Caco-2 (cell line): Measurements from ENCODE around the gene ZNF888. TPM values are rescaled to one million over a fixed set of nuclear protein-coding genes. Genes with fewer than 3 reads are reported as not detected.
A peak's percentile ranks its signal among the peaks of the same experiment; 100 is the strongest.

Source experiments
- BruUV-seq: library from RNA; stranded (reverse); fragments of 400-500 nt; replicated peaks from 2 replicates; lab custom pipeline; 2021; lab: Mats Ljungman, UMichigan
- CTCF ChIA-PET: fragments of 300-600 bp; sonication (Branson Sonifier 250); formaldehyde crosslinking; loops from one replicate; lab custom pipeline; 2022; ENCODE audit warnings: antibody characterized with exemption; lab: Charles Lee
- POLR2A ChIA-PET: fragments of 300-600 bp; sonication (Branson Sonifier 250); formaldehyde crosslinking; loops from one replicate; lab custom pipeline; 2022; ENCODE audit warnings: antibody characterized with exemption; lab: Charles Lee
- DNase-seq, 2 experiments: peaks; one replicate each; pipeline versions ENCODE4 v3.0.0 to v3.0.0-alpha.2; 2020 to 2022
- H3K27me3 ChIP-seq: replicated peaks from 2 replicates; pipeline ENCODE4 v1.6.0; 2011; ENCODE audit warnings: low read length; ENCODE audit not compliant: control insufficient read depth, insufficient read depth
- H3K36me3 ChIP-seq: 2 replicates; pipeline ENCODE4 v1.5.1; 2011; ENCODE audit warnings: low read length; ENCODE audit not compliant: control insufficient read depth, insufficient read depth
- H3K4me1 ChIP-seq: fragments of 250-450 bp; sonication (Bioruptor Pico); 2 replicates; pipeline ENCODE4 v1.5.1; 2020; ENCODE audit warnings: mild to moderate bottlenecking
- H3K4me3 ChIP-seq: 2 replicates; pipeline ENCODE4 v1.5.1; 2011; ENCODE audit warnings: low read depth, mild to moderate bottlenecking, control low read depth, low read length
- H3K9me3 ChIP-seq: fragments of 250-450 bp; sonication (Bioruptor Pico); 2 replicates; pipeline ENCODE4 v1.5.1; 2020; ENCODE audit warnings: mild to moderate bottlenecking, moderate library complexity
- H3K27ac Mint-ChIP-seq: one replicate; pipeline ENCODE4 v1.8.0; 2022; ENCODE audit warnings: mixed read lengths; ENCODE audit not compliant: unreplicated experiment
- H3K27me3 Mint-ChIP-seq: one replicate; pipeline ENCODE4 v1.8.0; 2022; ENCODE audit warnings: mixed read lengths; ENCODE audit not compliant: insufficient read depth, unreplicated experiment
- H3K36me3 Mint-ChIP-seq: one replicate; pipeline ENCODE4 v1.8.0; 2022; ENCODE audit warnings: mild to moderate bottlenecking, mixed read lengths; ENCODE audit not compliant: insufficient read depth, unreplicated experiment
- H3K4me1 Mint-ChIP-seq: one replicate; pipeline ENCODE4 v1.8.0; 2022; ENCODE audit warnings: low read depth, mixed read lengths; ENCODE audit not compliant: unreplicated experiment
- H3K4me3 Mint-ChIP-seq: one replicate; pipeline ENCODE4 v1.8.0; 2022; ENCODE audit warnings: mild to moderate bottlenecking, moderate library complexity, mixed read lengths; ENCODE audit not compliant: unreplicated experiment
- H3K9me3 Mint-ChIP-seq: one replicate; pipeline ENCODE4 v1.8.0; 2022; ENCODE audit warnings: mixed read lengths; ENCODE audit not compliant: unreplicated experiment
- CTCF ChIP-seq, 2 experiments: fragments of 200-600 bp in 1 of 2; IDR thresholded peaks; 1 replicate in 1 of 2; 2 replicates in 1 of 2; pipeline versions ENCODE4 v1.5.1 to v1.8.0; 2011 to 2022; ENCODE audit warnings: antibody characterized with exemption in 1 of 2, control low read depth in 1 of 2, inconsistent platforms in 1 of 2, low read depth in 1 of 2, low read length in 1 of 2, mild to moderate bottlenecking in 1 of 2, moderate library complexity in 1 of 2; ENCODE audit not compliant: insufficient read depth in 1 of 2, severe bottlenecking in 1 of 2, unreplicated experiment in 1 of 2
- intact Hi-C: fragments of 100-400 bp; cut with micrococcal nuclease; formaldehyde crosslinking; loops from one replicate; pipeline ENCODE4 v1.10.0; 2022; ENCODE audit not compliant: unreplicated experiment
- total RNA-seq: library from RNA; stranded (reverse); gene quantifications from 2 replicates; pipeline ENCODE4 v1.2.3, GENCODE V29; 2022

ZNF888 gene
- total RNA-seq, 1 experiment from 2014 or later, result 7.3 TPM

DNA sequence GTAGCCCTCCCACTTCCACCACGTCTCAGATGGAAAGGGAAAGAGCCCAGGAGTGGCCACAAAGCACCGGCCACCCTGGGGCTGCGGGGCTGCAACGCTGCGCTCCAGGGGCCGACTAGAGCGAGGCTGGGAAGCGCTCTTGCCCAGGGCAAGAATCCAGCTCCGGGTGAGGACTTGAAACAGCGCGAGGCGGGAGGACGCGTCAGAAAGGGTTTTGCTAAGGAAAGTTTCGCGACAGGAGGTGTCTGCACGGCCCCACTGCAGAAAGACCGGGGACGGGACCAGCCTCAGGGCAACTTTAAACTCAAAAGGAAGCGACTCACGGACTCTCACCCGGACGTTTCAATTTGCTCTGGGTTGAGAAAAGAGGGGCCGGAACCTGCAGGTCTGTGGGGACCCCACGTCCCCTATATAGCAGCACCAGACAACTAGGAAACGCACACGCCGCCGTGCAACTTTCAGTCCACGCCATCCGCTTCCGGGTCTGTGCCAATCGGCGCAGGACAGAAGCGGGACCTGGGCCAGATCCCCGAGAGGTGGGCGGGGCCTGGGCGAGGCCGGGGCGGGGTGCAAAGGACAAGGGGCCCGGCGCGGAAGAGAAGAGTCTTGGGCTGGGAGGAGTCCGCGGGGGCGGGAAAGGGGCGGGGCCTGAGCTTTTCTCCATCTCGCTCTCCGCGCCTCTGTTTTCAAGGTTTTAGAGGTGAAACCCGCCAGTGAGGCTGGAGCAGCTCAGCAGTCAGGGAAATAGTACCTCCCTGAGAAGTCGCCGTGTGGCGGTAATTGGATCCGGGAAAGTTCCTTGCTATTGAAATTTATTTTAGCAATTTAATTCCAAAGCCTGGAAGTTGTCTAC lies 39.4 kb upstream of the ZNF888 start, which contains the start of gene ZNF816:
ZNF816 (minus strand) TSS at position 488 of the 853 bp plus-strand sequence. CDS start 6,792 bp downstream, outside the sequence.
- intact Hi-C loops, result loop anchor here (2.0 kb wide), 1 partner anchor 20 kb away; no protein-coding TSS in a partner anchor
- Histone ChIP-seq H3K4me3 (peak within 1 kb of the TSS; percentile 81), H3K36me3 (peaks cover 5% of the 10 kb centered on the region), H3K4me1 (peaks cover 5% of the 10 kb centered on the region), H3K9me3 (peaks cover 38% of the 10 kb centered on the region), H3K27me3 (no peaks in the 10 kb centered on the region)
- no peak for TF ChIP-seq CTCF (IDR thresholded peaks at IDR 0.05; ENCODE audit: insufficient read depth in 1 of 2, low read depth in 1 of 2, low read length in 1 of 2, severe bottlenecking in 1 of 2, unreplicated experiment in 1 of 2)
- Mint-ChIP-seq H3K4me3 (peak within 1 kb of the TSS; percentile 91), H3K27me3 (no peaks in the 10 kb centered on the region), H3K36me3 (peaks cover 29% of the 10 kb centered on the region), H3K9me3 (peaks cover 18% of the 10 kb centered on the region), H3K27ac (peak within 1 kb of the TSS; percentile 83), H3K4me1 (no peaks in the 10 kb centered on the region)
- no TSS peak for BruUV-seq
- peak; percentile 98 for DNase-seq
- ChIA-PET CTCF (interaction anchor here (0.7 kb wide), 1 partner anchor 436 kb away, joined by 4 read pairs; no protein-coding TSS in a partner anchor), POLR2A (interaction anchor here (0.5 to 0.9 kb wide), 3 partner anchors 139 to 825 kb away, joined by 3 to 5 read pairs (median 5); no protein-coding TSS in a partner anchor)

- ChIA-PET CTCF (interaction anchor here (0.7 kb wide), 1 partner anchor 435 kb away, joined by 4 read pairs; no protein-coding TSS in a partner anchor), POLR2A (interaction anchor here (0.6 kb wide), 1 partner anchor 13 kb away, joined by 5 read pairs; no protein-coding TSS in a partner anchor)
- peaks cover 8% of the 10 kb centered on the region for H3K36me3 ChIP-seq
- H3K4me1 ChIP-seq, result peaks cover 5% of the 10 kb centered on the region
- no peak for DNase-seq
- TF ChIP-seq CTCF (IDR thresholded peaks at IDR 0.05; ENCODE audit: insufficient read depth in 1 of 2, low read depth in 1 of 2, low read length in 1 of 2, severe bottlenecking in 1 of 2, unreplicated experiment in 1 of 2), result no peak
- no peaks in the 10 kb centered on the region for H3K27me3 ChIP-seq
- Mint-ChIP-seq H3K4me3 (peak overlapping the region; percentile 91), H3K4me1 (no peaks in the 10 kb centered on the region), H3K27ac (peak overlapping the region; percentile 83), H3K9me3 (peaks cover 18% of the 10 kb centered on the region), H3K36me3 (peaks cover 33% of the 10 kb centered on the region), H3K27me3 (no peaks in the 10 kb centered on the region)
- intact Hi-C loops, result loop anchor here (2.0 kb wide), 1 partner anchor 19 kb away; no protein-coding TSS in a partner anchor
- peak overlapping the region; percentile 81 for H3K4me3 ChIP-seq
- peaks cover 42% of the 10 kb centered on the region for H3K9me3 ChIP-seq
- BruUV-seq, result no TSS peak
These were observed 38.8 kb upstream of the ZNF888 start for GRCh38 chr19:52961981-52962380.

DNA sequence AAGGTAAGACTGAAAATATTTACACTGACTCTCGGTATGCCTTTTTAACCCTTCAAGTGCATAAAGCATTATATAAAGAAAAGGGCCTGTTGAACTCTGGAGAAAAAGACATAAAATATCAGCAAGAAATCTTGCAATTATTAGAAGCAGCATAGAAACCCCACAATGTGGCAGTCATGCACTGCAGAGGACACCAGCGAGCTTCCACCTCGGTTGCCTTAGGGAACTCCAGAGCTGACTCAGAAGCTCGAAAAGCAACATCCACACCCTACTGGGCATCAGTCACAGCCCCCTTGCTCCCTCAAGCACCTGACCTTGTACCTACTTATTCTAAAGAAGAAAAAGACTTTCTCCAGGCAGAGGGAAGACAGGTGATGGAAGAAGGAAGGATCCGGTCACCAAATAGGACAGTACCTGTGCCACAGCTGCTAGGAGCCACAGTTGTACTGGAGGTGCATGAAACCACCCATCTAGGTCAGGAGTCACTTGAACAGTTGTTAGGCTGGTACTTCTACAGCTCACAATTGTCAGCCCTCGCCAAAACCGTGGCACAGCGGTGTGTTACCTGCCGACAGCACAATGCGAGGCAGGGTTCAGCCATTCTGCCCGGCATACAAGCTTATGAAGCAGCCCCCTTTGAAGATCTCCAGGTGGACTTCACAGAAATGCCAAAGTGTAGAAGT lies 36.5 kb upstream of the ZNF888 start:
- Mint-ChIP-seq H3K36me3 (peaks cover 55% of the 10 kb centered on the region), H3K27me3 (no peaks in the 10 kb centered on the region), H3K27ac (no peak overlapping the region), H3K9me3 (peaks cover 29% of the 10 kb centered on the region), H3K4me1 (no peaks in the 10 kb centered on the region), H3K4me3 (no peak overlapping the region)
- ChIA-PET CTCF (no interaction called here), POLR2A (no interaction called here)
- BruUV-seq, result no TSS peak
- TF ChIP-seq CTCF (IDR thresholded peaks at IDR 0.05; ENCODE audit: insufficient read depth in 1 of 2, low read depth in 1 of 2, low read length in 1 of 2, severe bottlenecking in 1 of 2, unreplicated experiment in 1 of 2), result no peak
- DNase-seq, result no peak
- H3K4me1 ChIP-seq, result peaks cover 5% of the 10 kb centered on the region
- no peak overlapping the region for H3K4me3 ChIP-seq
- peaks cover 11% of the 10 kb centered on the region for H3K36me3 ChIP-seq
- intact Hi-C loops, result no loop called here
- peaks cover 43% of the 10 kb centered on the region for H3K9me3 ChIP-seq
- H3K27me3 ChIP-seq, result no peaks in the 10 kb centered on the region
